Keratinocyte (primary cell): ENCODE data around the gene C8B.

Experiments used
- EZH2 ChIP-seq: IDR thresholded peaks from one replicate; pipeline ENCODE4 v1.6.1; 2012; ENCODE audit warnings: inconsistent platforms, mild to moderate bottlenecking, low read length, moderate library complexity
- TF ChIP-seq, protein P1 (sequence below), 3 experiments: IDR thresholded peaks in 1 of 3; conservative IDR thresholded peaks in 1 of 3; optimal IDR thresholded peaks in 1 of 3; 2 replicates in 2 of 3; 3 replicates in 1 of 3; pipeline versions ENCODE3 to v1.5.1; 2011; ENCODE audit warnings: low read length in 3 of 3, mild to moderate bottlenecking in 3 of 3, moderate library complexity in 2 of 3, control low read depth in 1 of 3, inconsistent platforms in 1 of 3; ENCODE audit not compliant: insufficient read depth in 2 of 3; ENCODE audit errors: extremely low read depth in 1 of 3

DNA sequence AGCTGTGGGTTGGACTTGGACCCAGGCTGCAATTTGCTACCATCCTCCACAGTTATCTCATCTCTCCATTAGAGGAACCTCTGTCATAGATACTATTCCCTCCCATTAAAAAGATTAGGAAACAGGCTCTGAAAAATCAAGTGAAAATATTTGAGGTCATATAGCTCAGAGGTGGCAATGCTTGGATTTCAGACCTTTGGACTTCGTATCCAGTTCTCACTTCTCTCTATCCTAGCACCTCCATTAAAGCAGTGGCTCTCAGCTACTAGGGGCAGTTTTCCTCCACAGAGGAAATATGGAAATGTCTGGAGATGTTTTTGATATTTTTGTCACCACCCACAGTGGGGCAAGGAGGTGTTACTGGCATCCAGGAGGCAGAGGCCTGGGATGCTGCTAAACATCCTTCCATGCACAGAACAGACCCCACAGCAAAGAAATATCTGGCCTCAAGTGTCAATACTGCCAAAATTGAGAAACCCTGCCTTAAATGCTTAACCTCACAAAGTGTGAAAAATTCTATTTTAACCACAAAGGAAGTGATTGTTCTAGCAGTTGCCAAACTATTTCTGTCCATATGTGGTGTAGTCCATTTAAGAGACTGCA, 57.1 kb downstream of the C8B start:
- no peak for TF ChIP-seq EZH2
- TF ChIP-seq, protein P1, sequence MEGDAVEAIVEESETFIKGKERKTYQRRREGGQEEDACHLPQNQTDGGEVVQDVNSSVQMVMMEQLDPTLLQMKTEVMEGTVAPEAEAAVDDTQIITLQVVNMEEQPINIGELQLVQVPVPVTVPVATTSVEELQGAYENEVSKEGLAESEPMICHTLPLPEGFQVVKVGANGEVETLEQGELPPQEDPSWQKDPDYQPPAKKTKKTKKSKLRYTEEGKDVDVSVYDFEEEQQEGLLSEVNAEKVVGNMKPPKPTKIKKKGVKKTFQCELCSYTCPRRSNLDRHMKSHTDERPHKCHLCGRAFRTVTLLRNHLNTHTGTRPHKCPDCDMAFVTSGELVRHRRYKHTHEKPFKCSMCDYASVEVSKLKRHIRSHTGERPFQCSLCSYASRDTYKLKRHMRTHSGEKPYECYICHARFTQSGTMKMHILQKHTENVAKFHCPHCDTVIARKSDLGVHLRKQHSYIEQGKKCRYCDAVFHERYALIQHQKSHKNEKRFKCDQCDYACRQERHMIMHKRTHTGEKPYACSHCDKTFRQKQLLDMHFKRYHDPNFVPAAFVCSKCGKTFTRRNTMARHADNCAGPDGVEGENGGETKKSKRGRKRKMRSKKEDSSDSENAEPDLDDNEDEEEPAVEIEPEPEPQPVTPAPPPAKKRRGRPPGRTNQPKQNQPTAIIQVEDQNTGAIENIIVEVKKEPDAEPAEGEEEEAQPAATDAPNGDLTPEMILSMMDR (optimal IDR thresholded peaks at IDR 0.05 in 1 of 3, IDR thresholded peaks at IDR 0.05 in 1 of 3, conservative IDR thresholded peaks at IDR 0.05 in 1 of 3; ENCODE audit: extremely low read depth in 1 of 3, insufficient read depth in 2 of 3, low read length in 3 of 3), result no peak
